ENCODE data around the gene SLC31A1. TPM values are rescaled to one million over a fixed set of nuclear protein-coding genes. Genes with fewer than 3 reads are reported as not detected.
A peak's percentile ranks its signal among the peaks of the same experiment; 100 is the strongest.

SLC31A1 gene
- total RNA-seq, 4 donors from 2014 or later = 7.4 to 82.7 (median 50.6) TPM

DNA sequence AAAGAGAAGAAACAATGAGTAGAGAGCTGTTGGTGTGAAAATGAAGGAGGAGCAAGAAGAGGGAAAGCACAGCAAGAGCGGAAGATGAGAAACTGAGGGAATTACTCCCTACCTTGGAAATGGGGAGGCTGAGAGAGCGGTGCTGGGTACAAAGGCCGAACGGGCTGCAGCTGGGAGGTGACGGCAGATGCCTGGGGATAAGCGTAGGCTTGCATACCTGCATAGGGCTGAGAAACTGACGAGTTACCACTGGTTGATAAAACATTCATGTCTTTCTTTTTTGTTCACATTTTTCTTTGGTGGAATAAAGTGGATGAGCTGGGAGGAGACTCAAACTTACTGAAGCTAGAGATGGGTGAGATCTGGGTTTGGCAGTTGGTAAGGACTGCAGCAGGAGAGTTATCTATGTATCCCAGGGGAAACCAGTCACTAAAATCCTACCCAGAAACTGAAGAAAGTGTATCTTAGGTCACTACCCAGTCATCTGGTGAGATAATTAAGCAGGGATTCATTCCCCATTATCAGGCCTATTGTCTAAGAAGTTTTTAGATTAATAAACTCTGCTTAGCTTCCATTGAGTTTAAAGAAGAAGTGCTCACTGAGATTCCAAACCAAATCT lies 35.1 kb upstream of the SLC31A1 start:
- Histone ChIP-seq H3K27me3 (no peaks in the 10 kb centered on the region), H3K9me3 (no peaks in the 10 kb centered on the region), H3K36me3 (peaks cover 0 to 90% (median 4%) of the 10 kb centered on the region in 3 donors), H3K27ac (no peak overlapping the region), H3K4me3 (no peak overlapping the region), H3K4me1 (no peaks in the 10 kb centered on the region)
- DNase-seq = no peak
- TF ChIP-seq POLR2A (IDR thresholded peaks at IDR 0.05) = no peak
- TF ChIP-seq, protein P1, sequence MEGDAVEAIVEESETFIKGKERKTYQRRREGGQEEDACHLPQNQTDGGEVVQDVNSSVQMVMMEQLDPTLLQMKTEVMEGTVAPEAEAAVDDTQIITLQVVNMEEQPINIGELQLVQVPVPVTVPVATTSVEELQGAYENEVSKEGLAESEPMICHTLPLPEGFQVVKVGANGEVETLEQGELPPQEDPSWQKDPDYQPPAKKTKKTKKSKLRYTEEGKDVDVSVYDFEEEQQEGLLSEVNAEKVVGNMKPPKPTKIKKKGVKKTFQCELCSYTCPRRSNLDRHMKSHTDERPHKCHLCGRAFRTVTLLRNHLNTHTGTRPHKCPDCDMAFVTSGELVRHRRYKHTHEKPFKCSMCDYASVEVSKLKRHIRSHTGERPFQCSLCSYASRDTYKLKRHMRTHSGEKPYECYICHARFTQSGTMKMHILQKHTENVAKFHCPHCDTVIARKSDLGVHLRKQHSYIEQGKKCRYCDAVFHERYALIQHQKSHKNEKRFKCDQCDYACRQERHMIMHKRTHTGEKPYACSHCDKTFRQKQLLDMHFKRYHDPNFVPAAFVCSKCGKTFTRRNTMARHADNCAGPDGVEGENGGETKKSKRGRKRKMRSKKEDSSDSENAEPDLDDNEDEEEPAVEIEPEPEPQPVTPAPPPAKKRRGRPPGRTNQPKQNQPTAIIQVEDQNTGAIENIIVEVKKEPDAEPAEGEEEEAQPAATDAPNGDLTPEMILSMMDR (IDR thresholded peaks at IDR 0.05) = no peak

DNA sequence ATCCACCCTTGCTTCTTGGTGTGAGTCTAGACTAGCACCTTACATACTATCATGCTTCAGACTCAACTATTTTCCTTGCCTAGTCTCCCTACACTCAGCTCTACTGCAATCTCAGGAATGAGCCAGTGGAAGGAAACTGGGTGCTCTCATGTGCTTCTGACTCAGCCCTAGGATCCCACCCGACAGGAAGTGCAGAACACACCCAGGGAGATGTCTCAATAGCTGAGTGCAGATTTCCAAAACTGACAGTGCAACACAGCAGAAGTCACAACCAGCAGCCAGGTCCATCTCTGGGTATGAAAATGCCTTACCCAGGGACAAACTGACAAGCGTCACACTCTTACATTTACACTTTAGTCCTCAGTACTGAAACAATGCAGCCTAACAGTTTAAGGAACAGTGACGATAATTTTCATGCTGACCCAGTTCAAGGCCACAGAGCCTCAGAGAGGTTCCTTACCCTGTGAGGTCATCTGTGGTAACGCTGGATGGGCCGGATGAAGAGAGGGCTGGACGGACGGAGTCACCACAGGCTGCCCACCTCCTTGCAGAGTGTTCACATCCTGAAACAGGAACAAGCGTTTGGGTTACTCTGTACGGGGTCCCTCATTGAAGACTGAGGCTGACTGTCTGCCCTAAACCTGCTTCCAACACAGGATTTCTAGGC lies 33.3 kb upstream of the SLC31A1 start:
- H3K27ac ChIP-seq = peak overlapping the region in 3 of 4 donors; percentile 6 to 40 (median 30)
- peak in 1 of 3 donors; percentile 62 for DNase-seq
- TF ChIP-seq POLR2A (IDR thresholded peaks at IDR 0.05) = no peak
- TF ChIP-seq, protein P1 (IDR thresholded peaks at IDR 0.05) = no peak
- no peak overlapping the region for H3K4me3 ChIP-seq
- H3K4me1 ChIP-seq = no peaks in the 10 kb centered on the region
- no peaks in the 10 kb centered on the region for H3K9me3 ChIP-seq
- H3K27me3 ChIP-seq = no peaks in the 10 kb centered on the region
- H3K36me3 ChIP-seq = peaks cover 0 to 90% (median 4%) of the 10 kb centered on the region in 3 donors

DNA sequence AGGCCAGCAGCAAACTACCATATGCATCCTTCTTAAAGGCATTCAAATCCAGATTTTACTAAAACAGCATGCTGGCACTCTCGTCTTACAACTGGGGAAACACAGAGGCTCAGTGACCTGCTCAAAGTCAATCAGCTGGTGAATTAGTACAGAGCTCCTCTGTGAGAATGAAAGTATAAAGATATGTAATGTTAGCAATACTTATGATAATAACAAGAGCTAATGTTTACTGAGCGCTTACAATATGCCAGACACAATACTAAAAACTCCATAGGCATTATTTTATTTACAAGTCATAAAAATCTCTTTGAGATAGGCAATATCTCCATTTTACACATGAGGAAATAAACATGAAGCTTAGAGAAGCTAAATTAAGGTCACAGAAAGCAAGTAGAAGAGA lies 28.9 kb upstream of the SLC31A1 start:
- Histone ChIP-seq H3K4me1 (no peaks in the 10 kb centered on the region), H3K9me3 (no peaks in the 10 kb centered on the region), H3K4me3 (no peak overlapping the region), H3K27me3 (no peaks in the 10 kb centered on the region), H3K36me3 (peaks cover 0 to 77% (median 0%) of the 10 kb centered on the region in 3 donors), H3K27ac (no peak overlapping the region)
- no peak for DNase-seq
- TF ChIP-seq, protein P1 (IDR thresholded peaks at IDR 0.05) = no peak
- no peak for TF ChIP-seq POLR2A (IDR thresholded peaks at IDR 0.05)

DNA sequence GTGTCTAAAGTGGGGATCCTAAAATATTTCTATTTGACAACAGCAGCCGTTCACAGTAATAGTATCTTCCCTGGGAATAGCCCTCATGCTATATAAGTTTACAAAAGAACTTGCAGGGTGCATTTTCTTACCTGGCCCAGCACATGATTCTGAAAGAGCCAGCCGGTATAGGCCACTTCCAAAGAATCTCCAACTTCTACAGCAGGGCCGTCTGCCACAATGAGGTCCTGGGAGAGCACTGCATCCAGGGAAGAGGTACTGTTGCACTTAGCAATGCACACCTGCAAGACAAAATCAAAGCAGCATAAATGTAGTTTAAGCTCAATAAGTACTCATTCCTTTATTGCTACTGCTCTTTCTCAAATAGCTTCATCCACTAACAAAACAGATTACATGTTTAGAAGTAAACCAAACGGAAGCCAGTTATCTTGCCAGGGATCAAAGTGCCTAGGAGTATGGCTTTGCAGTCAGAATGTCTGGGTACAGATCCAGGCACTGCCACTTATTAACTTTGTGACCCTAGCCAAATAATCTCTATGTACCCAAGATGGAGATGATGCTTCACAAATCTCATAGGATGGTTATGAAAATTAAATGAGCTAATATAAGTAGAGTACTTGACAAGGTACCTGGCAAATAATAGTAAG lies 21.5 kb upstream of the SLC31A1 start:
- Histone ChIP-seq H3K4me3 (no peak overlapping the region), H3K4me1 (no peaks in the 10 kb centered on the region), H3K27ac (no peak overlapping the region), H3K36me3 (peaks cover 0 to 84% (median 0%) of the 10 kb centered on the region in 3 donors), H3K9me3 (no peaks in the 10 kb centered on the region), H3K27me3 (no peaks in the 10 kb centered on the region)
- TF ChIP-seq, protein P1 (IDR thresholded peaks at IDR 0.05) = no peak
- no peak for TF ChIP-seq POLR2A (IDR thresholded peaks at IDR 0.05)
- no peak for DNase-seq

DNA sequence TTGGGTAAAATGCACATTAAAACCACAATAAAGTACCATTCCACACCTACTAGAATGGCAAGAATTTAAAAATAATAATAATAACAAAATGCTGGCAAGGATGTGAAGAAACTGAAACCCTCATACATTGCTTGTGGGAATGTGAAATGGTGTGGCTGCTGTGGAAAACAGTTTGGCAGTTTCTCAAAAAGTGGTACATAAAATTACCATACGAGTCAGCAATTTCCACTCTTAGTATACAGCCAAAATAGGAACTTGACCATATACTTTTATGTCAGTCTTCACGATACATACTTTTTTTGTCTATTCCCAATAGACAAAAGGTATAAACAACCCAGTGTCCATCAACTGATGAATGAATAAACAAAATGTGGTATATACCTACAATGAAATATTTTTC lies 15.9 kb upstream of the SLC31A1 start:
- no peak overlapping the region for H3K27ac ChIP-seq
- H3K9me3 ChIP-seq = no peaks in the 10 kb centered on the region
- TF ChIP-seq, protein P1 (IDR thresholded peaks at IDR 0.05) = no peak
- no peak for TF ChIP-seq POLR2A (IDR thresholded peaks at IDR 0.05)
- no peak for DNase-seq
- peaks cover 0 to 86% (median 3%) of the 10 kb centered on the region in 3 donors for H3K36me3 ChIP-seq
- H3K4me1 ChIP-seq = no peaks in the 10 kb centered on the region
- H3K4me3 ChIP-seq = no peak overlapping the region
- H3K27me3 ChIP-seq = no peaks in the 10 kb centered on the region

All from Peyer's patch (tissue), 4 donors.